ENCODE data around the gene OR11H6.

DNA sequence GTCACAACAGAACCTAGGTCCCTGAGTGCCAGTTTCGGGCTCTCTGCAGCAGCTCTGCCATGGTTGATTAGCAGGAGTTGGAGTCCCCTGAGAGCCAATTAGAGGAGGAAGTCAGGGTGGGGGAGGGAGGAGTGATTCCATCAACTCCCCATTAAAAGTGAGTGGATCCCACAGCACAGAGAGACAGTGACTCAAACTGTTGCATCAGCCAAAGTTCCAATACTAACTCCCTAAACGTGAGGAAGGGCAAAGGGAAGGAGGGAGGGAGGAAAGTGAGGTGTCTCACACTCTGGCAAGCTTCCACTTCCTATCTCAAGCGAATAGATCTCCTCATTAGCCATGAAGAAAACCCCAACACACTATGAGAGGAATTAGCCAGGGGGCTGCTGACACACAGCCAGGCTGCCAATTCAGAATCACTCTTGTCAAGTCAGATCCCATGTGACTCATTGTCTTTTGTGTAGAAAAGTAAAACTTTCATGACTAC is 39.2 kb downstream of the OR11H6 start:
- TF ChIP-seq CTCF (IDR thresholded peaks at IDR 0.05) (no peak), POLR2A (IDR thresholded peaks at IDR 0.05) (no peak), EP300 (IDR thresholded peaks at IDR 0.05) (no peak)

All from tibial nerve (tissue), 4 donors.